ENCODE data around the gene TMEM45A. TPM values are rescaled to one million over a fixed set of nuclear protein-coding genes. Genes with fewer than 3 reads are reported as not detected.

Gene TMEM45A
- polyA plus RNA-seq, 1 of the 3 experiments (the other 2 are of a cell fraction) = 6.4 TPM

DNA sequence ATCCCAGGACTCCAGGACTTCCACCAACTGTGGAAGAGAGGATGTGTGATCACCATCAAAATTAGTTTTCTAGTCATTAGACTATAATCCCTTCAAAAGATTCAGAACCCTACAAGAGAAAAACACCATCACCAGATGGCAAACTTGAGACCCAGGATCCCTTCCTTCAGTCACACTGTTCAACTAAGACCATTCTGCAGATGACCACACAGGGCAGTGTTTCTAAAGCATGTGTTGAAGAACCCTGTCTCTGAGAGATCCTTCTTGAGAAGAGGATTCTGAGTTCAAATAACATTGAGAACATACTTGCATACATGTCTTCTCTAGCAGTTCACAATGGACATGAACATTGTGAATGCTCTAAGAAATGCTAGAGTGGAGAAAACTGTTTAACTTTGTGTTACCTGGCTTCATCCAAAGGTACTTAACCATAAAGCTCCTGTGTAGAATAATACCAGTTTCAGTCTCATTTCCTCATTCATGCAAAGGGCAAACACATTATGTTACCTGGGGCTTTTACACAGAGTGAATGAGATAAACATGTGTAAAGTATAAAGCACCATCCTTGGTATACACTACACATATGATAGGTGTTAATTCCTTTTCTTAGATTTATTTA is 114.6 kb downstream of the TMEM45A start:
- no peak overlapping the region for H3K4me3 ChIP-seq (ENCODE audit: low read depth in 2 of 2, low read length in 1 of 2)
- H3F3A ChIP-seq (replicated peaks; ENCODE audit: insufficient read depth) = peaks cover 5% of the 10 kb centered on the region
- no peak overlapping the region for H3K4me2 ChIP-seq
- H2AFZ ChIP-seq (ENCODE audit: low read depth) = no peak overlapping the region
- H3K79me2 ChIP-seq (ENCODE audit: insufficient read depth) = no peaks in the 10 kb centered on the region
- no peak overlapping the region for H3K27ac ChIP-seq (ENCODE audit: low read depth in 2 of 2, low read length in 1 of 2)
- no peak for TF ChIP-seq NFIC (IDR thresholded peaks at IDR 0.05; ENCODE audit: borderline replicate concordance)
- no peak for TF ChIP-seq MEF2A (IDR thresholded peaks at IDR 0.05; ENCODE audit: borderline replicate concordance, low read depth)
- TF ChIP-seq FOSL2 (IDR thresholded peaks at IDR 0.05; ENCODE audit: borderline replicate concordance, low read depth) = no peak
- no peak for TF ChIP-seq IRF3 (IDR thresholded peaks at IDR 0.05; ENCODE audit: low read depth, low read length)
- TF ChIP-seq, protein P1, sequence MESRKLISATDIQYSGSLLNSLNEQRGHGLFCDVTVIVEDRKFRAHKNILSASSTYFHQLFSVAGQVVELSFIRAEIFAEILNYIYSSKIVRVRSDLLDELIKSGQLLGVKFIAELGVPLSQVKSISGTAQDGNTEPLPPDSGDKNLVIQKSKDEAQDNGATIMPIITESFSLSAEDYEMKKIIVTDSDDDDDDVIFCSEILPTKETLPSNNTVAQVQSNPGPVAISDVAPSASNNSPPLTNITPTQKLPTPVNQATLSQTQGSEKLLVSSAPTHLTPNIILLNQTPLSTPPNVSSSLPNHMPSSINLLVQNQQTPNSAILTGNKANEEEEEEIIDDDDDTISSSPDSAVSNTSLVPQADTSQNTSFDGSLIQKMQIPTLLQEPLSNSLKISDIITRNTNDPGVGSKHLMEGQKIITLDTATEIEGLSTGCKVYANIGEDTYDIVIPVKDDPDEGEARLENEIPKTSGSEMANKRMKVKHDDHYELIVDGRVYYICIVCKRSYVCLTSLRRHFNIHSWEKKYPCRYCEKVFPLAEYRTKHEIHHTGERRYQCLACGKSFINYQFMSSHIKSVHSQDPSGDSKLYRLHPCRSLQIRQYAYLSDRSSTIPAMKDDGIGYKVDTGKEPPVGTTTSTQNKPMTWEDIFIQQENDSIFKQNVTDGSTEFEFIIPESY (IDR thresholded peaks at IDR 0.05; ENCODE audit: borderline replicate concordance, low read depth) = no peak
- no peak for TF ChIP-seq CHD2 (IDR thresholded peaks at IDR 0.05; ENCODE audit: low read length, partially characterized antibody)
- no peak for TF ChIP-seq PBX3 (IDR thresholded peaks at IDR 0.05)
- no peak for TF ChIP-seq TEAD4 (IDR thresholded peaks at IDR 0.05; ENCODE audit: borderline replicate concordance, insufficient read depth)
- TF ChIP-seq TCF12 (IDR thresholded peaks at IDR 0.05) = no peak
- TF ChIP-seq, protein P2, sequence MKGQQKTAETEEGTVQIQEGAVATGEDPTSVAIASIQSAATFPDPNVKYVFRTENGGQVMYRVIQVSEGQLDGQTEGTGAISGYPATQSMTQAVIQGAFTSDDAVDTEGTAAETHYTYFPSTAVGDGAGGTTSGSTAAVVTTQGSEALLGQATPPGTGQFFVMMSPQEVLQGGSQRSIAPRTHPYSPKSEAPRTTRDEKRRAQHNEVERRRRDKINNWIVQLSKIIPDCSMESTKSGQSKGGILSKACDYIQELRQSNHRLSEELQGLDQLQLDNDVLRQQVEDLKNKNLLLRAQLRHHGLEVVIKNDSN (IDR thresholded peaks at IDR 0.05; ENCODE audit: borderline replicate concordance, low read depth) = no peak
- no peak for TF ChIP-seq EP300 (IDR thresholded peaks at IDR 0.05; ENCODE audit: borderline replicate concordance in 1 of 2, low read depth in 1 of 2, low read length in 1 of 2)
- TF ChIP-seq RXRA (IDR thresholded peaks at IDR 0.05; ENCODE audit: borderline replicate concordance, low read depth) = no peak
- no peak for TF ChIP-seq POLR2AphosphoS5 (IDR thresholded peaks at IDR 0.05; ENCODE audit: low read depth, low read length)
- no peak for TF ChIP-seq FOXM1 (IDR thresholded peaks at IDR 0.05; ENCODE audit: low read depth)
- TF ChIP-seq, protein P3, sequence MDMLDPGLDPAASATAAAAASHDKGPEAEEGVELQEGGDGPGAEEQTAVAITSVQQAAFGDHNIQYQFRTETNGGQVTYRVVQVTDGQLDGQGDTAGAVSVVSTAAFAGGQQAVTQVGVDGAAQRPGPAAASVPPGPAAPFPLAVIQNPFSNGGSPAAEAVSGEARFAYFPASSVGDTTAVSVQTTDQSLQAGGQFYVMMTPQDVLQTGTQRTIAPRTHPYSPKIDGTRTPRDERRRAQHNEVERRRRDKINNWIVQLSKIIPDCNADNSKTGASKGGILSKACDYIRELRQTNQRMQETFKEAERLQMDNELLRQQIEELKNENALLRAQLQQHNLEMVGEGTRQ (IDR thresholded peaks at IDR 0.05; ENCODE audit: borderline replicate concordance, low read depth, low read length) = no peak
- H3K36me3 ChIP-seq (replicated peaks in 1 of 2; ENCODE audit: control insufficient read depth in 1 of 2, insufficient read depth in 2 of 2, low read length in 1 of 2) = no peaks in the 10 kb centered on the region
- ChIA-PET POLR2A (no interaction called here), CTCF (no interaction called here)
- H3K4me1 ChIP-seq (ENCODE audit: control insufficient read depth in 1 of 2, insufficient read depth in 2 of 2, low read depth in 1 of 2, low read length in 1 of 2) = no peaks in the 10 kb centered on the region; a peak in 3 of 4 replicates
- no peaks in the 10 kb centered on the region for H3K9me2 ChIP-seq
- 0 out of 2 replicates have a peak, but pooled peaks cover 11% of the 10 kb centered on the region for H3K27me3 ChIP-seq (ENCODE audit: insufficient read depth)
- no peaks in the 10 kb centered on the region for H3K9me3 ChIP-seq
- no peaks in the 10 kb centered on the region for H4K20me1 ChIP-seq (ENCODE audit: insufficient read depth)
- no peak for DNase-seq
- H3K9ac ChIP-seq = no peak overlapping the region
